Hepatocyte (in vitro differentiated cells): ENCODE data around the gene IFNGR2.

Experiments
- CTCF ChIP-seq: fragments of 200-600 bp; sonication (generic); IDR thresholded peaks from 2 replicates; pipeline ENCODE4 v1.5.1; 2016; ENCODE audit warnings: antibody characterized with exemption, mild to moderate bottlenecking; ENCODE audit not compliant: poor library complexity
- EZH2 ChIP-seq: fragments of 200-600 bp; sonication (generic); IDR thresholded peaks from 2 replicates; pipeline ENCODE4 v1.6.1; 2016; ENCODE audit warnings: antibody characterized with exemption, mild to moderate bottlenecking, borderline replicate concordance
- EZH2phosphoT487 ChIP-seq: fragments of 200-600 bp; sonication (generic); IDR thresholded peaks from one replicate; pipeline ENCODE4 v1.6.1; 2018; ENCODE audit warnings: antibody characterized with exemption, mild to moderate bottlenecking, low read depth, moderate library complexity; ENCODE audit not compliant: unreplicated experiment, severe bottlenecking

- TF ChIP-seq CTCF = no peak
- no peak for TF ChIP-seq EZH2phosphoT487
- no peak for TF ChIP-seq EZH2
Observed at GRCh38 chr21:33388188-33388587, 15.0 kb upstream of the IFNGR2 start.
